NCI-H1930 (cell line): ENCODE data around the gene SYT12.

Experiments
- DNase-seq, 2 experiments: peaks; one replicate each; lab custom pipeline; 2025; lab: John Stamatoyannopoulos, UW

The SYT12 gene

GRCh38 chr11:67055812-67056211 lies 32.9 kb downstream of the SYT12 start:
- DNase-seq, result no peak

DNA sequence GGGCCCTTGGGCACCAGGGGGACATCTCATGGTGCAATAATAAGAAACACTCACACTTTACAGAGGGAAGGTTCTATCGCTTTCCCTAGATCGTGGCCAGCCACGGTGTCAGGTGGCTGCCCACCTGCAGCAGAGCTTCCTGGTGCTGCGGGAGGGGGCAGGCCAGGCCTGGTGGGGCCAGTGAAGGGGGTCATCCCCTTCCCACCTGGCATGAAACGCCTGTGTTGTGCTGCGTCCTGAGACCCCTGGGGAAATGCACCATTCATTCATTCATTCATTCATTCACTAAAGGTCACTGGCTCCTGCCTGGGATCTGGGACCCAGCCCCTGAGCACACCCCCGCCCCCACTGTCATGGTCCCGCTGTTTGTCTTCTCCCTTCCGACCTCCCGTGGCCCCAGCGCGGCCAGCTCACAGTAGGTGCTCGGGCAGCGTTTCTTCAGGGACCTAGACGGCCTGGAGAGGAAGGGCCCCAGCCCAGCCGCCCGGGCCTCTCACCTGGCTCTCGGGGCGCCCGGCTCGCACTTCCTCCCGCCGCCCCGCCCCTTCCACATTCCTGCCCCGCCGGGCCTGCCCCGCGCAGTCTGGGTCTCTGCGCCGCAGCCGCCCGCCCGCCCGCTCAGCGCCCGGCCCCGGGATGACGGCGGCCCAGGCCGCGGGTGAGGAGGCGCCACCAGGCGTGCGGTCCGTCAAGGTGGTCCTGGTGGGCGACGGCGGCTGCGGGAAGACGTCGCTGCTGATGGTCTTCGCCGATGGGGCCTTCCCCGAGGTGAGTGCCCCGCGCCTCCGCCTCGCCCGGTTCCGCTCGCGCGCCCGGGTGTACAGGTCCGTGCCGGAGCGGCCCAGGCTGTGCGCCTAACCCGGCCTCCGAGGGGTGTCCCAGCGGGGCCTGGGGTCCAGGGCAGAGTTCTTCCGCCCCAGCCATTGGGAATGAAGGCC lies 33.6 kb downstream of the SYT12 start, which contains the start of gene RHOD:
TSS of gene RHOD (plus strand) at position 581 of the 938 bp plus-strand sequence. CDS start at position 637, 56 bp downstream.
- no peak for DNase-seq

- DNase-seq, result no peak
Observed at GRCh38 chr11:67057205-67057672, 34.3 kb downstream of the SYT12 start.

- no peak for DNase-seq
Observed at GRCh38 chr11:67058506-67058905, 35.6 kb downstream of the SYT12 start.

DNA sequence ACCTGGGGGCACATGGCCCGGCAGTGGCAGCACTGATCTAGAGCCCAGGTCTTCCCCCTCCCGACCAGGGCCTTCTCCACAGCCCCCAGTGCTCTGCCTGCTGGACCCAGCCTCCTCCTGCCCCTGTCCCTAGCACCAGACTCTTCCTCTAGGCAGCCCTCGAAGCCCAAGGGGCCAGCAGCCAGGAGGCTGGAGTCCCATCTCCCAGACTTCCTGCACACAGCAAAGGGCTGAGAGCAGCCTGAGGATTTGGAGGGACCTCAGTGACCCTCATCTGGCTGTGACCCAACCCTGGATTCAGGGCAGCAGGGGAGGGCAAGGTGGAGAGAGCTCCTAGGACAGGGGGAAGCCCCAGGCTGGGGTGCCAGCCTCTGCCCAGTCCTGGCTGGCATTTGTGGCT lies 36.7 kb downstream of the SYT12 start:
- DNase-seq, result no peak

DNA sequence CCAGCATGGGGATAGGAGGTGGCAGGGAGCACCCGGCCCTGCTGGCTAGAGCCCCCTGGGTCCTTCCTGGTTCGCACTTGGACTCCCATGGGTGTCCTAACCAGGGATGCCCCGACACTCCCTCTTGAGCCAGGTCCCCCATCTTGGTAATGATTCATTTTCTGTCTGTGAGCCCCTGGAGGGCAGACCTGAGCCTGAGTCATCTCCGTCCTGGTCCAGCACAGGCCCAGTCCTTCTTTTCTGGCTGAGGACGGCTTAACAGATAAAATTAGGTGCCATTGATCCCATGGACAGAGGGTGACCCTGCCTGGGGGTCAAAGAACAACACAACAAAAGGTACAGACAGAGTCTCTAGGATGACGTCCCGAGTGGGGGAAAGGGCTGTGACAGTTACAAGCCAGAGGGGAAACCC lies 37.2 kb downstream of the SYT12 start:
- DNase-seq, result no peak

DNA sequence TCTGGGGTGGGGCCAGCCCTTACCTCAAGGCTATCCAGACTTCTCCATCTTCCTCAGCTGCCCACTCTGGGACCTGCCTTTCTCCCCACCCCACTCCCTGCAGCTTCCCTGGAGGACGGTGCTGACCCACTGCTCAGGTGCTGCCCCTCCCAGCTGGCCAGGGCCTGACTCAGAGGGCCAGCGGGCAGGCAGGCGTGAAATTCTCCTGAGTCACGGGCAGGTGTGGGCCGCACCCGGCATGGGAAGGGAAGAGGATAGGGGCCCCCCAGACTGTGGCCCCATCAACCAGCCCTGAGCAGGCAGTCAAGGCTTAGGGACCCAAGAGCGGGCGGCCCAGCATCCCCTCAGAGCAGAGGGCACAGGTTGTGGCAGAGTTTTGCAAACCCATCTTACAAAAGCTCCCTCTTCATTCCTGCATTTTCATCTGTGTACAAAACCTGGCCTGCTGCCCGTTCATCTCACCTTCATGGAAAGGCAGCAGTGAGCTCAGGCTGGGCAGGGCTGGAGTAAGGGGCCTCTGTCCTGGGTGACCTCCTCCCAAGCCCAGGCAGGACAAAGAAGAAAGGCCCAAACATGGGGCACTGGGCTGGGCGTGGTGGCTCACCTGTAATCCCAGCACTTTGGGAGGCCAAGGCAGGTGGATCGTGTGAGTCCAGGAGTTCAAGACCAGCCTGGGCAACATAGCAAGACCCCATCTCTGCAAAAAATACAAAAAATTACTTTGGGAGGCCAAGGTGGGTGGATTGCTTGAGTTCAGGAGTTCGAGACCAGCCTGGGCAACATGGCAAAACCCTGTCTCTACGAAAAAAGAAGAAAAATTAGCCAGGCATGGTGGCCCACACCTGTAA lies 39.8 kb downstream of the SYT12 start:
- DNase-seq, result no peak

- no peak for DNase-seq
Observed at GRCh38 chr11:67066333-67066709, 43.4 kb downstream of the SYT12 start.

- no peak for DNase-seq
Observed at GRCh38 chr11:67071420-67072284, 48.7 kb downstream of the SYT12 start.

- DNase-seq, result no peak
Observed at GRCh38 chr11:67072295-67072694, 49.4 kb downstream of the SYT12 start.

DNA sequence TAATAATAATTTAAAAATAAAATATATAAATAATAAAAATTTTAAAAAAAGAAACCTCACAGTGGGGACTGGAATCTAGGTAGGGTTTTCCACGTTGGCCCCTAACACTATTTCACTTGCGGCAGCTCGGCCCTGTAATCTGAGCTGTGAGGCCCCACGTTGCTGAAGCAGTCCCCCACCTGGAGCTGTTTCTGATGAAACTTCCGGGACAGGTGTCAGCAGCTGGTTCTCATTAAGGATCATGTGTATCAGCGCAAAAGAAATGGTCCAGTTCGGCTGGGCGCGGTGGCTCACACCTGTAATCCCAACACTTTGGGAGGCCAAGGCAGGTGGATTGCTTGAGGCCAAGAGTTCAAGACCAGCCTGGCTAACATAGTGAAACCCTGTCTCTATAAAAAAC lies 51.0 kb downstream of the SYT12 start:
- DNase-seq, result peak in 1 of 2 experiments; percentile 25

DNA sequence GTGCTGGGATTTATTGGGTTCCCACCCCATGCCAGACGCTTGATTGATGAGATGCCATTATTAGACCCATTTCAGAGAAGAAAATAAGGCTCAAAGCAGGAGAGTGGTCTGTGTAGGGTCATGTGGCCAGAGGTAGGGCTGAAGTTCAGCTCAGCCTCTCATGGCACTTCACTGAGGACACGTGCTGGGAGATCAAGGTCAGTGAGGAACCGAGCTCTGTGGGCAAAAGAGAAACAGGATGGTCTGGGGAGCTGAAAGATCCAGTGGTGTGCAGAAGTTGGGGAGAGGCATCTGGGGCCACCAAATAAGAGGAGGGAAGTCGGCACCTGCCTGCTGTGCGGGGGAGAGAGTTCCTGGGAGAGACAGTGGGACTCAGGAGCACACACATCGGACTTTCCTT lies 53.3 kb downstream of the SYT12 start:
- no peak for DNase-seq

DNA sequence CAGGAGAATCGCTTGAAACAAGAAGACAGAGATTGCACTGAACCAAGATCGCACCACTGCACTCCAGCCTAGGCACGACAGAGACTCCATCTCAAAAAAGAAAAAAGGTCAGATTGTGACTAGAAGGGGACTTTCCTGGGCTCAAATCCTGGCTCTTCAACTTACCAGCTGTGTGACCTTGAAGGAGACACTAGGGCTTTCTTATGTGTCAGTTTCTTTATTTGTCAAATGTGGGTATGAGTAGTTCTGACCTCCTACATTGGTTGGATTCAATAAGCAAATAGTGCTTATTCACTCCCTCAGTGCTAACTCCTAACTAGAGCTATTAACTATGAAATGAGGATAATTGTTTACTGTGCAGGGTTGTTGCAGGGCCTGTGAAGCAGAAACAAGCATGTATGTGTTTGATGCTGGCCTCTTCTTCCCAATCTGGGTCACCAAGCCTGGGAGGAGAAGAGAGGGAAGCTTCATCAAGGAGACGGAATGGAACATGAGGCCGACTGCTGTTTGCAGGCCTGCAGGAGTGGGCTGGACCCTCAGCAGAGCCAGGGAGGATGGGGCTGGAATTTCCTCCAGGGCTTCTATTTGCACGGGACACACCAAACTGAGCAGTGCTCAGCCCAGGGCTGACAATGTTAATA lies 56.3 kb downstream of the SYT12 start:
- DNase-seq, result no peak

GRCh38 chr11:67082071-67082791 lies 59.3 kb downstream of the SYT12 start:
- no peak for DNase-seq

- no peak for DNase-seq
Observed at GRCh38 chr11:67083786-67084366, 60.9 kb downstream of the SYT12 start.

- no peak for DNase-seq
Observed at GRCh38 chr11:67085617-67086016, 62.7 kb downstream of the SYT12 start.

- DNase-seq, result no peak
Observed at GRCh38 chr11:67090717-67091116, 67.8 kb downstream of the SYT12 start.

- DNase-seq, result no peak
Observed at GRCh38 chr11:67095214-67095507, 72.2 kb downstream of the SYT12 start.

DNA sequence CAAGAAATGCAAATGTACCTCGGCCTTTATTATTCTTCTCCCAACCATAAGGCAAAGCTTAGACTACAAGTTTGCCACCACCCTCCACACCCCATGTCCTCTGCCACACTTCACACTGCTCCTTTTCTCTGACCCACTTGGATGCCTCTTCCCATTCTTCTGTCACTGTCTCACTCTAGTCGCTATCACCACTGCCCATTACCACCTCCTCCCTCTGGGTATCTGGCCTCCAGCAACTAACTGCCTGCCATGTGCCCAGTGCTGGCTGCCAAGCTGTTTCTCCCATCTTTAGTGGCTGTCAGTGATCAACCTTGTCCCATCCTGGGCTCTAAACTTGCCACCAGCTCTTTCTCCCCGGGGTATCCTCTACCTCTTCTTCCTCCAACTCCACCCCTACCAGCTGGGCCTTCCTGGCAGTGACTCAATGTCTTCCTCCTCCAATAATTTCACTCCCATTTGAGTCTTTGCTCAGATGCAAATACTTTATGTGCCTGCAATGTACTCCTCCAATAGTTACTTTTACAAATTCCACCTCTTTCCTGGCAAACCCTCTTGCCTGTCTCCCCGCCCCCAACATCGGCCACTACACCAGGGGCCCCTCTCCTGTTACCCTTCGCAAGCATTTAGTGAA lies 76.0 kb downstream of the SYT12 start:
- no peak for DNase-seq

GRCh38 chr11:67099831-67100324 lies 76.9 kb downstream of the SYT12 start:
- DNase-seq, result no peak
